NCI-H446 (cell line): Measurements from ENCODE around the gene SWSAP1.
A peak's percentile ranks its signal among the peaks of the same experiment; 100 is the strongest.

ENCODE experiments used
- DNase-seq, 2 experiments: peaks; one replicate each; lab custom pipeline; 2025; lab: John Stamatoyannopoulos, UW

Gene SWSAP1

GRCh38 chr19:11410682-11411081 is 36.2 kb downstream of the SWSAP1 start:
- no peak for DNase-seq

DNA sequence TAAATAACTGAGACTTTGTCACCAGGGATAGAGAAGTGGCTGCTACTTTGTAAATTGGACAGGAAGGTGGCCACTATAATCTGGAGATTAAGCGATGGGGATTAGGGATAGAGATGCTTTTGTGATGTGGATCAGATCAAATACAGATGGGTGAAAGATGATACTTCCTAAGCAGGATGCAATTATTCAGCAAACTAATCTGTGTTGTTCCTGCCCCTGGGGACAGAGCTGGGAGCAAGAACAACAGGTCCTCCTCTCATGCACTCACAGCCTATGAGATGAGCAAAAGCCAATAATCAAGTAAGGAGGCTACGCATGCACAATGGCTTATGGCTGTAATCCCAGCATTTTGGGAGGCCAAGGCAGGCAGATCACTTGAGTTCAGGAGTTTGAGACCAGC is 40.1 kb downstream of the SWSAP1 start:
- no peak for DNase-seq

- no peak for DNase-seq
Observed at GRCh38 chr19:11416346-11417052, 42.0 kb downstream of the SWSAP1 start.

- no peak for DNase-seq
Observed at GRCh38 chr19:11418094-11418548, 43.7 kb downstream of the SWSAP1 start.

DNA sequence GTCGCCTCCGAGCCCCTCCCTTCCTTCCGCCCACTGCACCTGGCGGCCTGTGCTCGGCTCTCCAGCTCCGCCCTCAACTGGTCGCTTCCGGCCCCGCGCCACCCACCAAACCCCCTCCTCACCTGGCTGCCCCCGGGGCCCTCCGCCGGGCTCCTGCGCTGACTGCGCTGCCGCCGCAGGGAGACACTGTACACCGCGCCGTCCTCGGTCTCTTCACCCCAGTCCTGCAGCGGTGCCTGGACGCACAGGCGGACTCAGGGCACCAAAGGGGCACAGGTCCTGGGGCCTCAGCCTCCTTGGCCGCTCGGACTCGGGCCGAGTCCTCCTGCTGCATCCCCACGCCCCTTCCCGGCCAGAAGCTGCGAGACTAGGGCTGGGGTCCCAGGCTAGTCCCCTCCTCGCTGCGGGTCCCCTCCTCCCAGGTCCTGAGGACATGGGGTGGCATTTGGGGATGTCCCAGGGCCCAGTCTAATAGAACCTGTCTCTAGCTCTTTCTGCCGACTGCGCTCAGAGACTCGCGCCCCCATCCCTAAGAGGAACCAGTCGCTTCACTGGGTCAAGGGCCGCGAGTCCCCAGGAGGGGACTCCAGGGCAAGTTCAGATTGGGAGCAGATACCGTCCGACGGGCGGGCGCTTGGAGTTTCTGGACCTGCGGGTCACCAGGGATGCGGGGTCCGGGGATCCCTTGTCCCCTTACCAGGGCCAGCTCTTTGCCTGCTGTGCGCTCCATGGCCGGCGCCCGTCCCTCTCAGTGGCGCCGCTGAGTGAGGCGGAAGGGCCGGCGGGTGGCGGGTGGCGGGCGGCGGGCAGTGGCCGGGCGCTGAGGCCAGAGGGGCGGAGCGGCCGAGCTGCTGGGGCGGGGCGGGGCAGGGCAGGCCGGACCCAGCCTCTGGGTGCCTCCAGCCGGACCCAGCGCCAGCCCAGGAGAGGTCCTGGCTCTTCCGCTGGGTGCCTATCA is 44.4 kb downstream of the SWSAP1 start, which contains the start of gene RGL3:
Gene RGL3 (minus strand): TSS at position 766 of the 958 bp plus-strand sequence. CDS start 36 bp downstream, at position 730.
- no peak for DNase-seq

DNA sequence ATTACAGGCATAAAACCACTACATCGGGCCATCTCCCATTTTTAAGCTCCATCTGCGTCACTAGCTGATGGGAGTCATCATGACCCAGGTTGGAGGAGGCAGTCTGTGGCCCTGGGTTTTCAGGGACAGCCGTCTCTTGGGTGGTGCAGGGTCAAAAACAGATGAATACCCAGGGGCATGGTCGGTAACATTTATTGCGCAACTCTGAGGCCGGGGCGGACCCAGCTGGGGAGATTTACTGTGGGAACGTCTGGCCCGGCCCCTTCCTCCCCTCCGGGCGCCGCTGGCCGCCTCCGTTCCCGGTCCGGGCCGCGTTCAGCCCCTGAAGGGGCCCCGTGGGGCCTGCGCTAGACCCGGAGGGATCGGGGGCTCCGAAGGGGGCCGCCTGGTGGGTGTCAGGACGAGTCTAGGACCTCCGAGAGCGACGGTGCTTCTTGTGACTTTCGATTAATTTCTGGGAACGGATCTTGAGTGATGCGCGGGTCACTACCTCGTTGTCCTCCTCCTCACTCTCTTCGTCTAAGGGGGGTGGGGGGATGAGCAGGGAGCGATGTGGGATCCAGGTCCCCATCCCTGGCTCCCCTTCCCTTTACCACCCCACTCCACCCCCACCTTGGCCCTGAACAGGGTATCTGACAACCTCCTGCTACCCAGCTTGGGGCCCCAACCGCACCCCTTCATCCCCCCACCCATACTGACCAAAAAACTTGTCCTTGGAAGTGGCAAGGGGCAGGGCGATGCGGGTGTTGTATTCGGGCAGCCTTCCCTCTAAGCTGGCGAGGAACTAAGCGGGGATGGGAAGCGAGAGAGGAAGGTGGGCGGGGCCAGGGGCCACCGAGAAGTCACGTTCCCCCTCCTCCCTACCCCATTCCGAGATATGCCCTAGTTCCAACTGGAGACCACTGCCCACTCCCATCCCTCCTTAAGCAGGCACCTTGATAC is 46.2 kb downstream of the SWSAP1 start:
- DNase-seq = no peak

DNA sequence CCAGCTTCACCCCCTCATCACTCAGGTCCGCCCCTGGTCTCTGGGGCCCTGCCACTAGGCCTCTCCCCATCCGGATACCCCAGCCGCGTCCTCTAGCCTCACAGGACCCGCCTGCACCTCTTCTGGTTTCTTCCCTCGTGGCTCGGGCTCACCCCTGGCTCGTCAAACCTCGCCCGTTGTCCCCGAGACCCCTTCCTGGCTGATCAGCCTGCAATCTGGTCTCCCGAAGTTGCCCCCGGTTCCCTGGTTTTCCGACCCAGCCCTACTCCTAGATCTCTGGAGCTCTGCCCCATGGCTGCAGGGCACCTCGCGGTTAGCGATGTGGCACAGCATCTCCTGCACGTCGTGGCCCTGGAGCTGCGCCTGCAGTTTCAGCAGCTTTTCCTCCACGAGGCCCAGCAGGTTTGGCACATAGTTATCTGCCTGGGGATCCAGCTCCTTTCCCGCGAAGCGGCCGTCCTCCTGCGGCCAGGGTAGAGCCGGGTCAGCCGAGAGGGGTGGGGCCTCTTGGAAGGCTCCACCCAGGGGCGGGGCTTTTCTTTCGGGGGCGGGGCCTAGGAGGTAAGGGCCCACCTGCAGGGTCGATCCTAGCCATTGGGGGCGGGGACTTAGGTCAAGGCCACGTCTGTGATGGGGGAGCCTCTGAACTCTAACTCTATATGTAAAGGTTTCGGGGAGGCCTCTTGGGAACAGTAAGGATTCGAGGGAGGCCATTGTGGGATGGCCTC is 47.1 kb downstream of the SWSAP1 start:
- no peak for DNase-seq

DNA sequence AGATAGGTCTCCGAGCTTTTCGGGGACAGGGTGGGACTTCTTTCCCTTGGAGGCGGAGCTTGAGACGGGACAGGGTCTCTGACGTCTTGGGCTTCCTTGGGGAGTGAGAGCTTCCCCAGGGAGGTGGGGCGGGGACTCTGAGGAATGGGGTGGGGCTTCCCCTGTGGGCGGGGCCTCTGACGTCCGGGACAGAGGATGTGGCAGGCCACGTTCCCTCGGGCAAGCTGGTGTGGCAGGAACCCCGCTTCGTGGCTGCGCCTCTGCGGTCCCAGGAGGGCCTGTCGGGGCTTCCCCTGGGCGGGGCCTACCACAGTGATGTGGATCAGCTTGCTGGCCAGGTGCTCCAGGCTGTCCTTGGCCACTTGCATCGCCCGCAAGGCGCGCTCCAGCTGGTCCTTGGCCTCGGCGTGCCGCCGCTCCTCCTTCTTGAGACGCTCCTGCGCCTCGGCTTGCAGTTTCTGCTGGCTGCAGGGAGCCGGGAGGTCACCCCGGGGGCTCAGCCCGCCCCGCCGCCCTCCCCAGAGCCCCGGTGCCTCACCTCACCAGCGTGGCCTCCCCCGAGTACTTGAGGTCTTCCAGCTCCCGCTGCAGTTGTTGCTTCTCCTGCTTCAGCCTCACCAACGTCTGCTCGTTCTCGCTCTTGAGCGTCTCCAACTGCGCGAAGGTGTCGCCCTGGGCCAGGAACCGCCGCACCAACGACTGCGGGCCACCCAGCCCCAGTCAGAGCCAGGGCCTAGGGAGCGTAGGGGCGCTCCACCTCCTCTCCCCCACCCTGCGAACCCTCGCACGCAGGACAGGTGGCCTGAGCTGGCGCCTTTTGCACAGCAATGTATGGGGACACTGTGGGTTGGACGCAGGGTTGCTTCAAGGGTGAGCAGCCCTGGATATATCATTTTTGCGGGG is 47.9 kb downstream of the SWSAP1 start:
- no peak for DNase-seq

DNA sequence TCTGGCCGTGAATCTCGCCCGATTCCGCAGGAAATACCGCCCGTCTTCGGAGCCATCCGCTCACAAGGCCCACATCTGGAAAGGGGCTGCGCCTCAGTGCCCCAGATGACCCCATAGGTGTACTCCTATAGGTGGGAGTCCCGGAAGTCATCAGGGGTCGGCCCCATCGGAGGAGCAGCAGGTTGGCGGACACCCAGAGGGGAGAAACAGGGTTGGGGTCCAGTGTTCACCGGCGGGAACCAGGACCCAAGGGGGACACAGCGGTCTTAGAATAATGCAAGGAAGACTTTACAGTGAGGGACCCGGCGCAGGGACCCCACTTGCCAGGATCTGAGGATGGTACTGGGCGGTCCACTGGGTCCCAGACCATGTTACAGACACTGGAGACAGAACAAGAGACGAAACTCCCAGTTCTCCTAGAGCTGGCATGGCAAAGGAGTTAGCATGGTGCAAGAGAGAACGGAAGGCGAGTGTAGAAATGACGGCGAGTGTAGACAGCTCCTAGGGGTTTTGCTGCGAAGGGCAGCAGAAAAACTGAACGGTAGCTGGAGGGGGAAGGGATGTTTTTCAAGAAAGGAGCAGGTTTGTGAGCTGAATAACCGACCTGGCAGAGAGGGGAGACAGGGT is 48.8 kb downstream of the SWSAP1 start:
- no peak for DNase-seq

GRCh38 chr19:11423791-11424181 is 49.3 kb downstream of the SWSAP1 start:
- DNase-seq = peak in 1 of 2 experiments; percentile 15
